PC-9 (cell line): Measurements from ENCODE around the gene MRPL16. TPM values are rescaled to one million over a fixed set of nuclear protein-coding genes. Genes with fewer than 3 reads are reported as not detected.

Experiments used
- BruUV-seq: library from RNA; stranded (reverse); fragments of 400-500 nt; replicated peaks from 2 replicates; lab custom pipeline; 2021; lab: Mats Ljungman, UMichigan
- CTCF ChIA-PET: fragments of 300-600 bp; sonication (Branson Sonifier 250); formaldehyde crosslinking; loops from one replicate; lab custom pipeline; 2022; ENCODE audit warnings: antibody characterized with exemption; lab: Charles Lee
- POLR2A ChIA-PET: fragments of 300-600 bp; sonication (Branson Sonifier 250); formaldehyde crosslinking; loops from one replicate; lab custom pipeline; 2022; ENCODE audit warnings: antibody characterized with exemption; ENCODE audit not compliant: unreplicated experiment; lab: Charles Lee
- DNase-seq, 2 experiments: peaks; one replicate each; pipeline versions ENCODE4 v3.0.0 to v3.0.0-alpha.2; 2015 to 2022; ENCODE audit warnings: mixed read lengths in 1 of 2
- H2AFZ ChIP-seq: fragments of 200-600 bp; sonication (generic); 2 replicates; pipeline ENCODE4 v1.8.1; 2017; ENCODE audit warnings: antibody characterized with exemption
- H3F3A ChIP-seq: fragments of 200-600 bp; sonication (generic); 2 replicates; pipeline ENCODE4 v1.8.1; 2017; ENCODE audit warnings: antibody characterized with exemption, mild to moderate bottlenecking, low read depth; ENCODE audit not compliant: insufficient read depth
- H3K27ac ChIP-seq: fragments of 200-600 bp; sonication (generic); 2 replicates; pipeline ENCODE4 v1.6.1; 2016; ENCODE audit warnings: mixed run types
- H3K27me3 ChIP-seq: fragments of 200-600 bp; sonication (generic); 2 replicates; pipeline ENCODE4 v1.6.1; 2016; ENCODE audit warnings: low read depth, mixed run types; ENCODE audit not compliant: insufficient read depth
- H3K36me3 ChIP-seq: fragments of 200-600 bp; sonication (generic); 2 replicates; pipeline ENCODE4 v1.6.1; 2016; ENCODE audit warnings: low read depth, mixed run types
- H3K4me1 ChIP-seq: fragments of 200-600 bp; sonication (generic); replicated peaks from 2 replicates; pipeline ENCODE4 v1.6.1; 2016; ENCODE audit warnings: mixed run types; ENCODE audit not compliant: insufficient read depth
- H3K4me2 ChIP-seq: fragments of 200-600 bp; sonication (generic); 2 replicates; pipeline ENCODE4 v1.6.1; 2017; ENCODE audit warnings: mixed run types
- H3K4me3 ChIP-seq: fragments of 200-600 bp; sonication (generic); 2 replicates; pipeline ENCODE4 v1.6.1; 2016; ENCODE audit warnings: mixed run types
- H3K79me2 ChIP-seq: fragments of 200-600 bp; sonication (generic); 2 replicates; pipeline ENCODE4 v1.6.1; 2017; ENCODE audit warnings: low read depth, mixed run types
- H3K9me2 ChIP-seq: fragments of 200-600 bp; sonication (generic); 2 replicates; pipeline ENCODE4 v1.8.1; 2017; ENCODE audit warnings: mild to moderate bottlenecking; ENCODE audit not compliant: insufficient read depth
- H3K9me3 ChIP-seq: fragments of 200-600 bp; sonication (generic); 2 replicates; pipeline ENCODE4 v1.8.1; 2016; ENCODE audit warnings: low read depth; ENCODE audit not compliant: insufficient read depth
- H4K20me1 ChIP-seq: fragments of 200-600 bp; sonication (generic); 2 replicates; pipeline ENCODE4 v1.8.1; 2017; ENCODE audit not compliant: insufficient read depth
- CTCF ChIP-seq: fragments of 200-600 bp; sonication (generic); conservative IDR thresholded peaks from 2 replicates; pipeline ENCODE4 v1.6.1; 2017; ENCODE audit warnings: mixed run types, antibody characterized with exemption, mild to moderate bottlenecking, moderate library complexity
- EZH2 ChIP-seq: fragments of 200-600 bp; sonication (generic); IDR thresholded peaks from 2 replicates; pipeline ENCODE4 v1.8.0; 2017; ENCODE audit warnings: antibody characterized with exemption, low read depth
- intact Hi-C: fragments of 100-400 bp; cut with micrococcal nuclease; formaldehyde crosslinking; loops from one replicate; pipeline ENCODE4 v1.10.0; 2022; ENCODE audit not compliant: unreplicated experiment
- total RNA-seq: library from RNA; stranded (reverse); gene quantifications from 2 replicates; pipeline ENCODE4 v1.2.3, GENCODE V29; 2021

Gene MRPL16
- total RNA-seq, 1 experiment from 2014 or later = 64.7 TPM

DNA sequence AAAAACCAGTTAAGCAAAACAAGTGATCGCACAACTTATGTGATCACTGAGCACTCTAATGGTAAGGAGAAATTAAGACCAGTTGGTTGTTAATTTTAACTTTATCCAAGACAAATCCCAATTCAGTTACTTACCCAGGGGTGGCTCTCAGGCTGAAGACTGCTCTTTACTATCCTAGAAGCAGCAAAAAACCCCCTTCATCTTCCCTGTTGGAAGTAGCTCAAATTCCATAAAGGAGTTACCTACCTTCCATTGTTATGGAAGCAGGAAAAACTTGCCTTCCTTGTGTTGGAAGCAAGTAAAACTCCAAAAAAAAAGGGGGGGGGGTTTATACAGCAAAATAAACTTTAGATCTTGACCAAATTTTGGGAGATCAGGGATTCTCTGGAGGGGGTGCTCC is 5.2 kb upstream of the MRPL16 start:
- peaks cover 8% of the 10 kb centered on the region; the same call in 1 of the 2 replicates for H3F3A ChIP-seq
- no peaks in the 10 kb centered on the region for H3K27me3 ChIP-seq
- H2AFZ ChIP-seq = no peak overlapping the region
- no peak for DNase-seq
- H3K27ac ChIP-seq = no peak overlapping the region
- H4K20me1 ChIP-seq = no peaks in the 10 kb centered on the region
- intact Hi-C loops = loop anchor here (5.0 kb wide), 1 partner anchor 773 kb away; no protein-coding TSS in a partner anchor
- no peaks in the 10 kb centered on the region for H3K9me2 ChIP-seq
- BruUV-seq = no TSS peak
- POLR2A ChIA-PET = no interaction called here
- no peaks in the 10 kb centered on the region for H3K79me2 ChIP-seq
- H3K36me3 ChIP-seq = no peaks in the 10 kb centered on the region
- no peak overlapping the region for H3K4me3 ChIP-seq
- peaks cover 5% of the 10 kb centered on the region; the same call in 1 of the 2 replicates for H3K4me1 ChIP-seq
- H3K4me2 ChIP-seq = no peak overlapping the region
- no peaks in the 10 kb centered on the region for H3K9me3 ChIP-seq
- TF ChIP-seq CTCF (no peak), EZH2 (no peak)
- CTCF ChIA-PET = interaction anchor here (0.6 kb wide), 2 partner anchors 9 to 113 kb away, joined by 3 to 4 read pairs; no protein-coding TSS in a partner anchor

DNA sequence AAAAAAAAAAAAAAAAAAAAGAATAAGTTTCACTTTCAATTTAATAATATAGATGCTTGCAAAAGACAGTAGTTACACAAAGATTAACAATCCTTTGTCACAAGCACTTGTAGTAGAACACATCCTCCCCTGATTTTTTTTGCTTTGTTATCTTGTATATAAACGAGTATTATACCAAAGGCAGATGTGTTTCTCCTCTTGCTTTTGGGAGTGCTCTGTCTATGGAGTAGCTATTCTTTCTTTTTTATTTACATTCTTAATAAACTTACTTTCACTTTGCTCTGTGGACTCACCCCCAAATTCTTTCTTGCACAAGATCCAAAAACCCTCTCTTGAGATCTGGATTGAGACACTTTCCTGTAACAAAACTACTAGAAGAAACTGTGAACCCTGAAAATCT is 3.4 kb upstream of the MRPL16 start:
- CTCF ChIA-PET = no interaction called here
- intact Hi-C loops = loop anchor here (5.0 kb wide), 1 partner anchor 43 kb away; no protein-coding TSS in a partner anchor

GRCh38 chr11:59813364-59813763 is 2.8 kb upstream of the MRPL16 start:
- no peak for DNase-seq
- no TSS peak for BruUV-seq

More for the DNA sequence above, 3.4 kb upstream of the MRPL16 start:
- POLR2A ChIA-PET = no interaction called here
- Histone ChIP-seq H3K9me3 (no peaks in the 10 kb centered on the region), H2AFZ (peak overlapping the region; percentile 60), H3K27ac (no peak overlapping the region), H3K4me2 (peak overlapping the region; percentile 41; the same call in 1 of the 2 replicates), H4K20me1 (no peaks in the 10 kb centered on the region), H3K4me1 (peaks cover 12% of the 10 kb centered on the region; the same call in 1 of the 2 replicates), H3K4me3 (no peak overlapping the region), H3K36me3 (0 out of 2 replicates have a peak, but pooled peaks cover 2% of the 10 kb centered on the region), H3K27me3 (no peaks in the 10 kb centered on the region), H3K79me2 (peaks cover 12% of the 10 kb centered on the region), H3K9me2 (no peaks in the 10 kb centered on the region), H3F3A (peaks cover 16% of the 10 kb centered on the region; the same call in 1 of the 2 replicates)
- no TSS peak for BruUV-seq
- TF ChIP-seq EZH2 (no peak), CTCF (no peak)
- DNase-seq = no peak

More at GRCh38 chr11:59813364-59813763, 2.8 kb upstream of the MRPL16 start:
- H4K20me1 ChIP-seq = no peaks in the 10 kb centered on the region
- no peak overlapping the region for H3K4me2 ChIP-seq
- ChIA-PET CTCF (no interaction called here), POLR2A (no interaction called here)
- no peaks in the 10 kb centered on the region for H3K9me3 ChIP-seq
- peaks cover 14% of the 10 kb centered on the region; the same call in 1 of the 2 replicates for H3K4me1 ChIP-seq
- H3K36me3 ChIP-seq = 0 out of 2 replicates have a peak, but pooled peaks cover 8% of the 10 kb centered on the region
- H3K27ac ChIP-seq = no peak overlapping the region
- intact Hi-C loops = loop anchor here (5.0 kb wide), 1 partner anchor 44 kb away; no protein-coding TSS in a partner anchor
- no peak overlapping the region for H2AFZ ChIP-seq
- H3K79me2 ChIP-seq = peaks cover 18% of the 10 kb centered on the region
- no peaks in the 10 kb centered on the region for H3K27me3 ChIP-seq
- TF ChIP-seq CTCF (no peak), EZH2 (no peak)
- H3K9me2 ChIP-seq = no peaks in the 10 kb centered on the region
- H3F3A ChIP-seq = peaks cover 20% of the 10 kb centered on the region; the same call in 1 of the 2 replicates
- H3K4me3 ChIP-seq = no peak overlapping the region
